A549 (cell line): Measurements from ENCODE around the gene PDE3A. TPM values are rescaled to one million over a fixed set of nuclear protein-coding genes. Genes with fewer than 3 reads are reported as not detected.

Experiments used
- ATAC-seq, 2 experiments: fragments of 200-7000 bp in 1 of 2; fragments of >200 bp in 1 of 2; cut with Nextera tagmentation in 1 of 2; cut with Tn5 transposase in 1 of 2; 3 replicates each; pipeline versions ENCODE4 v1.8.0 to v1.9.1; 2018 to 2020; ENCODE audit warnings: mild to moderate bottlenecking in 1 of 2, moderate library complexity in 1 of 2
- CTCF ChIA-PET: fragments of 300-600 bp; sonication (Branson Sonifier 250); formaldehyde crosslinking; extraction: SDS; loops from one replicate; lab custom pipeline; 2021; ENCODE audit warnings: antibody characterized with exemption, inconsistent platforms; lab: Yijun Ruan, JAX
- POLR2A ChIA-PET: fragments of 350-600 bp; formaldehyde crosslinking; extraction: SDS; loops from one replicate; lab custom pipeline; 2021; ENCODE audit warnings: antibody characterized with exemption, inconsistent platforms; lab: Yijun Ruan, JAX
- DNase-seq, 2 experiments: peaks; one replicate each; pipeline versions ENCODE4 v3.0.0 to v3.0.0-alpha.2; 2011 to 2016; ENCODE audit warnings: low read depth in 1 of 2, low spot score in 1 of 2
- FAIRE-seq: peaks from 2 replicates; lab custom pipeline; 2011; peaks lifted over from hg19 to GRCh38; lab: Jason Lieb, UNC
- H3K27ac ChIP-seq, 2 experiments: fragments of >200 bp; sonication (Bioruptor Twin); formaldehyde crosslinking; 3 replicates each; pipeline ENCODE4 v1.5.1; 2016 to 2017
- H3K4me1 ChIP-seq: fragments of >200 bp; sonication (Bioruptor Twin); formaldehyde crosslinking; 3 replicates; pipeline ENCODE4 v1.6.1; 2016
- H3K4me2 ChIP-seq: fragments of >200 bp; sonication (Bioruptor Twin); formaldehyde crosslinking; 3 replicates; pipeline ENCODE4 v1.6.1; 2016
- H3K4me3 ChIP-seq: fragments of >200 bp; sonication (Bioruptor Twin); formaldehyde crosslinking; 3 replicates; pipeline ENCODE4 v1.5.1; 2016
- H3K9me3 ChIP-seq: fragments of >200 bp; sonication (Bioruptor Twin); formaldehyde crosslinking; 3 replicates; pipeline ENCODE4 v1.6.1; 2016
- CBX8 ChIP-seq: fragments of 200-600 bp; sonication (generic); IDR thresholded peaks from 2 replicates; pipeline ENCODE4 v1.6.1; 2016
- EHF ChIP-seq: fragments of 250-450 bp; sonication (Bioruptor Pico); IDR thresholded peaks from 2 replicates; pipeline ENCODE4 v1.5.0; 2020; ENCODE audit warnings: mild to moderate bottlenecking
- ESRRA ChIP-seq: fragments of 150-350 bp; IDR thresholded peaks from 2 replicates; pipeline ENCODE4 v1.6.1; 2014; ENCODE audit warnings: mild to moderate bottlenecking, low read length, borderline replicate concordance
- FOXS1 ChIP-seq: fragments of 250-450 bp; sonication (Bioruptor Pico); IDR thresholded peaks from 2 replicates; pipeline ENCODE4 v1.5.0; 2020; ENCODE audit warnings: mild to moderate bottlenecking, moderate library complexity
- GATA3 ChIP-seq: IDR thresholded peaks from 2 replicates; pipeline ENCODE4 v1.6.1; 2012; ENCODE audit warnings: borderline replicate concordance
- HOXA7 ChIP-seq: fragments of 250-450 bp; sonication (Bioruptor Pico); IDR thresholded peaks from 2 replicates; pipeline ENCODE4 v1.5.0; 2020; ENCODE audit warnings: mild to moderate bottlenecking, moderate library complexity
- HOXB13 ChIP-seq: fragments of 250-450 bp; sonication (Bioruptor Pico); IDR thresholded peaks from 2 replicates; pipeline ENCODE4 v1.5.0; 2020; ENCODE audit warnings: low read depth, mild to moderate bottlenecking, moderate library complexity
- HOXB5 ChIP-seq: fragments of 250-450 bp; sonication (Bioruptor Pico); IDR thresholded peaks from 2 replicates; pipeline ENCODE4 v1.5.0; 2020; ENCODE audit warnings: mild to moderate bottlenecking, moderate library complexity
- JUN ChIP-seq, 2 experiments: fragments of >200 bp; sonication (Bioruptor Twin); formaldehyde crosslinking; IDR thresholded peaks; 2 replicates in 1 of 2; 3 replicates in 1 of 2; pipeline ENCODE4 v1.6.1; 2016 to 2017
- NPAS2 ChIP-seq: fragments of 250-450 bp; sonication (Bioruptor Pico); IDR thresholded peaks from 2 replicates; pipeline ENCODE4 v1.8.0; 2022; ENCODE audit warnings: mild to moderate bottlenecking, moderate library complexity, borderline replicate concordance
- NR3C1 ChIP-seq: fragments of >200 bp; sonication (Bioruptor Twin); formaldehyde crosslinking; IDR thresholded peaks from 3 replicates; pipeline ENCODE4 v1.6.1; 2017
- PHF8 ChIP-seq: fragments of 200-600 bp; sonication (generic); IDR thresholded peaks from 2 replicates; pipeline ENCODE4 v1.6.1; 2016; ENCODE audit warnings: low read depth, mild to moderate bottlenecking, antibody characterized with exemption, moderate library complexity, borderline replicate concordance
- RAD21 ChIP-seq, 2 experiments: fragments of >200 bp in 1 of 2; sonication (Bioruptor Twin) in 1 of 2; formaldehyde crosslinking in 1 of 2; IDR thresholded peaks in 1 of 2; conservative IDR thresholded peaks in 1 of 2; 2 replicates in 1 of 2; 3 replicates in 1 of 2; pipeline ENCODE4 v1.6.1; 2012 to 2018; ENCODE audit warnings: inconsistent platforms in 1 of 2
- RNF2 ChIP-seq: fragments of 200-600 bp; sonication (generic); IDR thresholded peaks from 2 replicates; pipeline ENCODE4 v1.6.1; 2016; ENCODE audit warnings: low read depth, mild to moderate bottlenecking, antibody characterized with exemption, moderate library complexity, borderline replicate concordance
- SMC3 ChIP-seq: fragments of >200 bp; sonication (Bioruptor Twin); formaldehyde crosslinking; IDR thresholded peaks from 3 replicates; pipeline ENCODE4 v1.6.1; 2018; ENCODE audit warnings: inconsistent platforms
- TP53 ChIP-seq: fragments of 250-450 bp; sonication (Bioruptor Pico); IDR thresholded peaks from 2 replicates; pipeline ENCODE4 v1.5.0; 2021; ENCODE audit warnings: mild to moderate bottlenecking, moderate library complexity
- ZFP36 ChIP-seq: fragments of 450-650 bp; IDR thresholded peaks from 2 replicates; pipeline ENCODE4 v1.6.1; 2014; ENCODE audit warnings: borderline replicate concordance; ENCODE audit not compliant: partially characterized antibody
- ZNF302 ChIP-seq: fragments of 250-450 bp; sonication (Bioruptor Pico); IDR thresholded peaks from 2 replicates; pipeline ENCODE4 v1.9.0; 2021; ENCODE audit warnings: inconsistent platforms, mild to moderate bottlenecking, moderate library complexity
- WGBS: methylation state at CpG from one replicate; pipeline ENCODE4 v1.1.6; 2017; ENCODE audit errors: missing lambda C conversion rate; 5-methylcytosine and 5-hydroxymethylcytosine counted together
- polyA plus RNA-seq, 4 experiments: library from polyadenylated mRNA; depleted of rRNA in 3 of 4; stranded (reverse); fragments of >200 nt; fragmentation: RNase III in 1 of 4; extraction: RNeasy Plus Mini Kit Qiagen cat#74134 plus additional on column Dnase treatment in 1 of 4; gene quantifications; 2 replicates in 3 of 4; 3 replicates in 1 of 4; pipeline ENCODE4 v1.2.3, GENCODE V29; 2011 to 2017
- TF ChIP-seq, protein P1 (sequence below): fragments of 200-600 bp; sonication (generic); IDR thresholded peaks from 2 replicates; pipeline ENCODE4 v1.6.1; 2016; ENCODE audit warnings: antibody characterized with exemption, mild to moderate bottlenecking, moderate library complexity
- TF ChIP-seq, protein P2 (sequence below): IDR thresholded peaks from 2 replicates; pipeline ENCODE4 v1.6.1; 2012
- TF ChIP-seq, protein P3 (sequence below): IDR thresholded peaks from 2 replicates; pipeline ENCODE4 v1.6.1; 2012; ENCODE audit warnings: low read depth, borderline replicate concordance
- TF ChIP-seq, protein P4 (sequence below): fragments of 450-650 bp; IDR thresholded peaks from 2 replicates; pipeline ENCODE4 v1.6.1; 2014; ENCODE audit warnings: antibody characterized with exemption

The PDE3A gene
- polyA plus RNA-seq, 2 of the 4 experiments (the other 2 are of a cell fraction) = 7.6 to 12.7 TPM

DNA sequence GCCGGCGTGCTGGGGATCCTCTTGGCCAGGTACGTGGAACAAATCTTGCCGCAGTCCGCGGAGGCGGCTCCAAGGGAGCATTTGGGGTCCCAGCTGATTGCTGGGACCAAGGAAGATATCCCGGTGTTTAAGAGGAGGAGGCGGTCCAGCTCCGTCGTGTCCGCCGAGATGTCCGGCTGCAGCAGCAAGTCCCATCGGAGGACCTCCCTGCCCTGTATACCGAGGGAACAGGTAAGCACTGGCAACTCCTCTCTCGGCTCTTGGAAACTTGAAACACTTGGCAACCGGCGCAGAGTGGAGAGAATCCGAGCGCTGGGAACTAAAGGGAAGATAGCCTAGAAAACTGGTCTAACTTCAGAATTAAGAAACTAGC is 1.7 kb downstream of the PDE3A start:
- CTCF ChIA-PET = interaction anchor here (0.6 to 0.7 kb wide), 2 partner anchors 94 to 996 kb away, joined by 3 read pairs; no protein-coding TSS in a partner anchor
- peak overlapping the region; percentile 87 to 92 for H3K27ac ChIP-seq
- TF ChIP-seq HOXB5 (no peak), TP53 (CRISPR knock-in tag) (no peak), ESRRA (no peak), NR3C1 (no peak), CBX8 (no peak), EHF (CRISPR knock-in tag) (no peak)
- TF ChIP-seq, all 56 proteins: peak for 0
- Histone ChIP-seq H3K4me3 (peak overlapping the region; percentile 75), H3K4me1 (peaks cover 34% of the 10 kb centered on the region), H3K9me3 (no peaks in the 10 kb centered on the region), H3K4me2 (peak overlapping the region; percentile 78)
- FAIRE-seq (no peak), ATAC-seq (peak; percentile 18 to 19; a peak in 5 of 6 replicates), DNase-seq (peak; percentile 6 to 45)
- POLR2A ChIA-PET = no interaction called here
- 4% methylated on average over 17 of the region's 21 CpGs for WGBS

DNA sequence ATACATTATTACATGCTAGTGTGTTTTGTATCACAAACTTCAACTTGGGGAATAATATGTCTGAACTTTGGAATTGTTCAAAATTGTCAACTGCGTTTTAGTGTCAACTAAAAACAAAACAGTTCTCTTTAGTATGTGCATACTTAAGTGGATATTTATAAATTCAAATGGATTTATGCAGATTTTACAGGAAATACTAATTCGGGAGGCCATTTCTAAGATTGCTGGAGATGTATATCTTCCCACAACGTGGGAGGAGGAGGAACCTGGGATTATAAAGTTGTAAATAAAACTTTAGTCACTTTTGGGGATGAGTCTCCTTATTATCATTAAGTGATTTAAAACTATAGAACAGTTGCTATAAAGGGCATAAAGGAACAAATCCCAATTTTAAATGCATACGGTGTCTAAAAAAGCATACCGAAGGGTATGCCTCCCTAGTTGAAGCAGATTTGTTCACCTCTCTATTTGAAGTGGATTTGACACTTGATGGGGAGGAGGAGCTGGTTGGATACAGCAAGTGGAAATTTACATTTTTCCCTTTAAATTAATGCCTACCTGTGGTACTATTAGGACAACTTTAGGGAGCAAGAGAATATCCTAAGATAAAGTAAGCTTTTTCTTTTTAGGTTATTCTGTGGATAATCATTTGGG is 2.7 kb downstream of the PDE3A start:
- WGBS = 41% methylated on average over 5 of the region's 5 CpGs
- TF ChIP-seq, protein P1, sequence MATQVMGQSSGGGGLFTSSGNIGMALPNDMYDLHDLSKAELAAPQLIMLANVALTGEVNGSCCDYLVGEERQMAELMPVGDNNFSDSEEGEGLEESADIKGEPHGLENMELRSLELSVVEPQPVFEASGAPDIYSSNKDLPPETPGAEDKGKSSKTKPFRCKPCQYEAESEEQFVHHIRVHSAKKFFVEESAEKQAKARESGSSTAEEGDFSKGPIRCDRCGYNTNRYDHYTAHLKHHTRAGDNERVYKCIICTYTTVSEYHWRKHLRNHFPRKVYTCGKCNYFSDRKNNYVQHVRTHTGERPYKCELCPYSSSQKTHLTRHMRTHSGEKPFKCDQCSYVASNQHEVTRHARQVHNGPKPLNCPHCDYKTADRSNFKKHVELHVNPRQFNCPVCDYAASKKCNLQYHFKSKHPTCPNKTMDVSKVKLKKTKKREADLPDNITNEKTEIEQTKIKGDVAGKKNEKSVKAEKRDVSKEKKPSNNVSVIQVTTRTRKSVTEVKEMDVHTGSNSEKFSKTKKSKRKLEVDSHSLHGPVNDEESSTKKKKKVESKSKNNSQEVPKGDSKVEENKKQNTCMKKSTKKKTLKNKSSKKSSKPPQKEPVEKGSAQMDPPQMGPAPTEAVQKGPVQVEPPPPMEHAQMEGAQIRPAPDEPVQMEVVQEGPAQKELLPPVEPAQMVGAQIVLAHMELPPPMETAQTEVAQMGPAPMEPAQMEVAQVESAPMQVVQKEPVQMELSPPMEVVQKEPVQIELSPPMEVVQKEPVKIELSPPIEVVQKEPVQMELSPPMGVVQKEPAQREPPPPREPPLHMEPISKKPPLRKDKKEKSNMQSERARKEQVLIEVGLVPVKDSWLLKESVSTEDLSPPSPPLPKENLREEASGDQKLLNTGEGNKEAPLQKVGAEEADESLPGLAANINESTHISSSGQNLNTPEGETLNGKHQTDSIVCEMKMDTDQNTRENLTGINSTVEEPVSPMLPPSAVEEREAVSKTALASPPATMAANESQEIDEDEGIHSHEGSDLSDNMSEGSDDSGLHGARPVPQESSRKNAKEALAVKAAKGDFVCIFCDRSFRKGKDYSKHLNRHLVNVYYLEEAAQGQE = no peak
- no peak for TF ChIP-seq FOXS1 (CRISPR knock-in tag)
- no peak for TF ChIP-seq HOXA7 (CRISPR knock-in tag)
- no peak for TF ChIP-seq GATA3
- TF ChIP-seq NPAS2 (CRISPR knock-in tag) = no peak
- no peak for TF ChIP-seq PHF8
- TF ChIP-seq HOXB5 = no peak
- TF ChIP-seq ZFP36 = no peak
- no peak for TF ChIP-seq JUN (IDR thresholded peaks at IDR 0.05)
- TF ChIP-seq, protein P2, sequence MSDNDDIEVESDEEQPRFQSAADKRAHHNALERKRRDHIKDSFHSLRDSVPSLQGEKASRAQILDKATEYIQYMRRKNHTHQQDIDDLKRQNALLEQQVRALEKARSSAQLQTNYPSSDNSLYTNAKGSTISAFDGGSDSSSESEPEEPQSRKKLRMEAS = no peak
- TF ChIP-seq, protein P3, sequence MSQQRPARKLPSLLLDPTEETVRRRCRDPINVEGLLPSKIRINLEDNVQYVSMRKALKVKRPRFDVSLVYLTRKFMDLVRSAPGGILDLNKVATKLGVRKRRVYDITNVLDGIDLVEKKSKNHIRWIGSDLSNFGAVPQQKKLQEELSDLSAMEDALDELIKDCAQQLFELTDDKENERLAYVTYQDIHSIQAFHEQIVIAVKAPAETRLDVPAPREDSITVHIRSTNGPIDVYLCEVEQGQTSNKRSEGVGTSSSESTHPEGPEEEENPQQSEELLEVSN = no peak
- TF ChIP-seq HOXB13 (CRISPR knock-in tag) = no peak
- no peak for TF ChIP-seq RAD21 (conservative IDR thresholded peaks at IDR 0.05 in 1 of 2, IDR thresholded peaks at IDR 0.05 in 1 of 2)
- no peak for TF ChIP-seq ZNF302 (CRISPR knock-in tag)
- no peak for TF ChIP-seq RNF2
- TF ChIP-seq, protein P4, sequence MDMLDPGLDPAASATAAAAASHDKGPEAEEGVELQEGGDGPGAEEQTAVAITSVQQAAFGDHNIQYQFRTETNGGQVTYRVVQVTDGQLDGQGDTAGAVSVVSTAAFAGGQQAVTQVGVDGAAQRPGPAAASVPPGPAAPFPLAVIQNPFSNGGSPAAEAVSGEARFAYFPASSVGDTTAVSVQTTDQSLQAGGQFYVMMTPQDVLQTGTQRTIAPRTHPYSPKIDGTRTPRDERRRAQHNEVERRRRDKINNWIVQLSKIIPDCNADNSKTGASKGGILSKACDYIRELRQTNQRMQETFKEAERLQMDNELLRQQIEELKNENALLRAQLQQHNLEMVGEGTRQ = no peak
- no peak for TF ChIP-seq SMC3
- ATAC-seq = no peak
- H3K4me2 ChIP-seq = peak overlapping the region; percentile 78
- CTCF ChIA-PET = interaction anchor here (0.7 kb wide), 1 partner anchor 93 kb away, joined by 3 read pairs; no protein-coding TSS in a partner anchor
- H3K9me3 ChIP-seq = no peaks in the 10 kb centered on the region
- peak overlapping the region; percentile 9 to 92; a peak in 5 of 6 replicates for H3K27ac ChIP-seq
- peaks cover 34% of the 10 kb centered on the region for H3K4me1 ChIP-seq
- no peak for DNase-seq
- POLR2A ChIA-PET = no interaction called here
- no peak for FAIRE-seq
- peak overlapping the region; percentile 75 for H3K4me3 ChIP-seq
